GM20000 (cell line): Measurements from ENCODE around the gene SLC6A7.

Experiments
- DNase-seq: peaks from one replicate; pipeline ENCODE4 v3.0.0; 2012; ENCODE audit warnings: low spot score
- TF ChIP-seq, protein P1 (sequence below): IDR thresholded peaks from 2 replicates; pipeline ENCODE4 v1.5.1; 2012; ENCODE audit warnings: mild to moderate bottlenecking, control low read depth; ENCODE audit errors: extremely low read depth, missing control alignments

SLC6A7 gene

DNA sequence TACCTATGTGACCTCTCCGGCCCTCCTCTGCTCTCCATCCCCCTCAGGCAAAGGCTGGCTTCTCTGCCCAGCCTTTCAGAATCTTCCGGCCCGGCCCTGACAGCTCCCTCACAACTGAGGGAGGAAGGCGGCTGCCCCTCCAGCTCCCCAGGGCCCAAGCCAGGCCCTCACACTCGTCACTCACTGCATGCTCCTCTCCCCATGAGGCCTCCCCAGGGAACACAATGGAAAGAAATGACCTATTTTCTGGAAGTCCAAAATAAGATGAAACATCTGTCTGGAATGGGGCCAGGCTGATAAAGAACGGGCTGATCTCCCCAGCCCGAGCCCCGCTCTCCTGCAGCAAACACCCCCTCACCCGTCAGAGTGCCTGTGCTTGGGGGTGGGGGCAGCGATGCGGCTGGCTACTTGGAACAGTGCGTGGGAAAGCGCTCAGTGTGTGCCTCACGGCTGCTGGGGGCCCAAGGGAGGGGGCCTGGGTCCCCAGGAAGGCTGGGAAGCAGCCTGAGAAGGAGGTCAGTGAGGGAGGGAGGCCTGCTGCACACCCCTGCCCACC lies 45.5 kb upstream of the SLC6A7 start:
- DNase-seq = no peak
- TF ChIP-seq, protein P1, sequence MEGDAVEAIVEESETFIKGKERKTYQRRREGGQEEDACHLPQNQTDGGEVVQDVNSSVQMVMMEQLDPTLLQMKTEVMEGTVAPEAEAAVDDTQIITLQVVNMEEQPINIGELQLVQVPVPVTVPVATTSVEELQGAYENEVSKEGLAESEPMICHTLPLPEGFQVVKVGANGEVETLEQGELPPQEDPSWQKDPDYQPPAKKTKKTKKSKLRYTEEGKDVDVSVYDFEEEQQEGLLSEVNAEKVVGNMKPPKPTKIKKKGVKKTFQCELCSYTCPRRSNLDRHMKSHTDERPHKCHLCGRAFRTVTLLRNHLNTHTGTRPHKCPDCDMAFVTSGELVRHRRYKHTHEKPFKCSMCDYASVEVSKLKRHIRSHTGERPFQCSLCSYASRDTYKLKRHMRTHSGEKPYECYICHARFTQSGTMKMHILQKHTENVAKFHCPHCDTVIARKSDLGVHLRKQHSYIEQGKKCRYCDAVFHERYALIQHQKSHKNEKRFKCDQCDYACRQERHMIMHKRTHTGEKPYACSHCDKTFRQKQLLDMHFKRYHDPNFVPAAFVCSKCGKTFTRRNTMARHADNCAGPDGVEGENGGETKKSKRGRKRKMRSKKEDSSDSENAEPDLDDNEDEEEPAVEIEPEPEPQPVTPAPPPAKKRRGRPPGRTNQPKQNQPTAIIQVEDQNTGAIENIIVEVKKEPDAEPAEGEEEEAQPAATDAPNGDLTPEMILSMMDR = no peak

DNA sequence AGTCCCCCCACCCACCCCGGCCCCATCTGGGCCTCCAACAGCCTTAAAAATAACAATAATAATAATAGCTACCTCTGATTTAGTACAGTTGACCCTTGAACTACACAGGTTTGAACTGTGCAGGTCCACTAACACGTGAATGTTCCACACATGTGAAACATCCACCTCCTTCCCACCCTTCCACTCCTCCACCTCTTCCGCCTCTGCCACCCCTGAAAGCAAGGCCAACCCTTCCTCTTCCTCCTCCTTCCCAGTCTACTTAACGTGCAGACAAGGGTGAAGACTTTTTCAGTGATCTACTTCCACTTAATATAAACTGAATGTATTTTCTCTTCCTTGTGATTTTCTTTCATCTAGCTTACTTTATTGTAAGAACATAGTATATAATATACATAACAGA lies 45.0 kb upstream of the SLC6A7 start:
- TF ChIP-seq, protein P1 = no peak
- DNase-seq = no peak

DNA sequence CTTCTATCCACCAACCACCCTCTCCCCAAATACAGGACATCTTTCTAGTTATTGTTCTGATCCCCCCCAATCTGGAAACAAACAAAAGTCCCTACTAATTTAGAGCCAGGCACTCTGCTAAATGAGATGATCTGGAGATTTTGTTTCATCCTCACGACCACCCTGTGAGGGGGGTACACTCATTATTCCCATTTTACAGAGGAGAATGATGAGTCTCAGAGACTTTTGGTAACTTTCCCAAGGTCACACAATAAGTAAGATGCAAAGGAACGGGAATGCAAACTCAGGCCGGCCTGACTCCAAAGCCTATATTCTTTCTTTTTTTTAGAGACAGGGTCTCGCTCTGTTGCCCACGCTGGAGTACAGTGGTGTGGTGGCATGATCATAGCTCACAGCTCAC lies 43.6 kb upstream of the SLC6A7 start:
- TF ChIP-seq, protein P1 = no peak
- DNase-seq = no peak

DNA sequence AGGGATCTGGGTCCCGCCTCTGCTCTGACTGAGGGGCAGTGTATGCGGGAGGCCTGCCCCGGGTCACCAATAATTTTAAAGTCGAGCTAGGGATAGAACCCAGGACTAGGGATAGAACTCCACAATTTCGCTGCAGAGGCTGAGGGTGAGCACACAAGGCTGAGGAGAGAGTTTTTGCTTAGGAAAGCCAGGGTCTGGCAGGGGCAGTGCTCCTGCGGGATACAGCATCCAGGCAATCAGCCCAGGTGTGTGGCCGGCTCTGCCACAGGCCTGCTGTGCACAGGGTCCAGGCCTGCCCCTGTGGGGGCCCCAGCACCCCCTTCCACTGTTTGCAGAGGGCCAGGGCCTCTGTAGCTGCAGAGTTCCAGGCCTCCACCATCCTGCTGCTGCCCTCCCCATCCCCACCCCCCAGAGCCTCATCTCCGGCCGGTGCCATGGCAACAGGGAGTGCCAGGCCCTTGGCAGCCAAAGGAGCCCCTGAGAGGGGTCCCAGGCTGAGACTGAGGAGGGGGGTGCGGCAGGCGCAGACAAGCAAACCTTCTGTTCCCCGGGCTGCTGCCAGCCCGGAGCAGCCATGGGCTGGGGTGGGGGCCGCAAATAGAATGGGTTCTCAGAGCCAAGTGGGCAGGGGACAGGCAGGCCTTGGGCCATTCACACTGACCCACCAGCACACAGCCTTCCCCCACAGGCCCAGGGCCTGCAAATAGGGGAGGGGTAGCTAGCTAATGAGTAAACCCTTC lies 42.8 kb upstream of the SLC6A7 start:
- DNase-seq = no peak

DNA sequence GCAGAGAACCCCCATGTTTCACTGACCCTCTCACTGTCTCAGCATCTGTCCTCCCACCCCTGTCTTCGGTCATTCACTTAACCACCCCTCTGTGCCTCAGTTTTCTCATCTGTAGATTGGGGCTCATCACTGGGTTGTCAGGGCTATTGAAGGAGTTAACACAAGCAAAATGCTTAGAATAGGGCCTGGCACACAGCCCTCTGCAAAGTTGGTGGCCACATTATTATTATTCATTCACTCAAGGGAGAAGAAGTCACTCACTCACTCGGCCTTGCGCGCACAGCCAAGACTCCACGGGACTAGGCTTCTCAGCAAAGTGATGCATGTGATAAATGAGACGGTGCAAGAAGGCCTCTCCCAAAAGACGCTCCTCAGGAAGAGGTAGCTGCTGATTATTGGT lies 42.2 kb upstream of the SLC6A7 start:
- no peak for DNase-seq
- TF ChIP-seq, protein P1 = no peak

More for the DNA sequence above, 42.8 kb upstream of the SLC6A7 start:
- TF ChIP-seq, protein P1 = no peak

DNA sequence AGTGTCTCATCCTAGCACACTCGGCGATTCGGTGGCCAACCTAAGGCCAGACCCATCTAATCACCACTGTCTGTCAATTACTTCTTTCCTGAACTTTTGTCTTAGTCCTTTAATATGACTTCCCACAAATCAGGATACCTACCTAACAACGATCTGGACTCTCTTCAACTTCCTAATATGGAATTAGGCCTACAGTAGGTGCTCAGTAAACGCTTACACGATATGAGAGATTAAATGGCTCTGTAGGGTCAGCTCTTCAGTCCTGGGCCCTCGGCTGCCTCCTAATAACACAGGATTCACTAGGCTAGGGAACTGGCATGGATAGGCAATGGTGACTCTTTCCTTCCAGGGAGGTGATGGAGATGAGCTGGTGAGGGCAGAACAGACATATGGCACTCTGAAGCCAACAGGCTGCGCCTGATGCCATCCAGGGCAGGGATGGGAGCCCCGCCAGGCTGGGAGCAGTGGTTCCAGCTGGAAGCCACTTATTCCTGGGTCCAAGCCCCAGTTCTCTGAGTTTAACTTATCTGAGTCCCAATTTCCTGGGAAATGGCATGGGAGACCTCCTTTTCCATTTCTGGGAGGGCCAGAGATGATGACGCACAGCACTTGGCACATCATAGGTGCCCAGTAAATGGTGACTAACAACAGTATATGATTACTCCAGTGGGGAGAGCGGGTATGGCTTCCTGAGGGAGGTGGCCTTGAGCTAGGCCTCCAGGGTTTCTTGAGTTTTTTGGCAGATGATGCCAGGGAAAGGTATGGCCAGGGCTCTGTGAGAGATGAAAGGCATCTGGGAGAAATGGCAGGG lies 41.5 kb upstream of the SLC6A7 start:
- no peak for DNase-seq
- TF ChIP-seq, protein P1 = no peak

DNA sequence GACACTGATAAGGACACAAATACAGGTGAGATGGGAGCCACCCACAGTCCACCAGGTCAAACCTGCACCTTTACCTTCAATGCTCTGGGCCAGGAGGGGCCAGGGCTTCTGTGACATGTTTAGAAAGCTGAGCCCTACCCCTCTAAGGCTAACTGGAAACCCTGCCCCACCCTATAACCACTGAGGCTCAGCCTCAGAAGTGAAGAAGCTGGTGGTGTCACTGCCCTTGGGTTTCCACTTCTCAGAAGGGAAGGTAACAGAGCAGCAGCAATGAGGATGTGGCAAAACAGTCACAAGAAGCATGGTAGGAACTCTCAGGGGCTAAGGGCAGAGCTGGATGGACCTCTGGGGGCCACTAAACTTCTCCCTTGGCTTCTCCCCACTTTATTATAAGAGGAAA lies 40.2 kb upstream of the SLC6A7 start:
- TF ChIP-seq, protein P1 = no peak
- DNase-seq = no peak
